H1 (cell line): Measurements from ENCODE around the gene PLEKHM3. TPM values are rescaled to one million over a fixed set of nuclear protein-coding genes. Genes with fewer than 3 reads are reported as not detected.

Source experiments
- BCL11A ChIP-seq, 2 experiments: IDR thresholded peaks; one replicate each; pipeline ENCODE4 v1.6.1; 2011; ENCODE audit warnings: low read depth in 2 of 2, low read length in 2 of 2, mild to moderate bottlenecking in 2 of 2
- CREB1 ChIP-seq: IDR thresholded peaks from 2 replicates; pipeline ENCODE4 v1.6.1; 2012; ENCODE audit warnings: inconsistent platforms
- EGR1 ChIP-seq: IDR thresholded peaks from 2 replicates; pipeline ENCODE4 v1.6.1; 2011; ENCODE audit warnings: low read depth, low read length, borderline replicate concordance
- PHF8 ChIP-seq: fragments of 200-600 bp; sonication (generic); conservative IDR thresholded peaks from 2 replicates; pipeline ENCODE4 v1.7.1; 2012; ENCODE audit warnings: low read depth, mild to moderate bottlenecking, inconsistent platforms, low read length, moderate library complexity
- SAP30 ChIP-seq: fragments of 300-600 bp; sonication (generic); IDR thresholded peaks from 2 replicates; pipeline ENCODE4 v1.7.1; 2012; ENCODE audit warnings: low read length, moderate library complexity, mild to moderate bottlenecking, inconsistent platforms; ENCODE audit not compliant: insufficient read depth, insufficient replicate concordance
- SP2 ChIP-seq: IDR thresholded peaks from 2 replicates; pipeline ENCODE4 v1.6.1; 2012; ENCODE audit warnings: mild to moderate bottlenecking, low read length, inconsistent platforms
- SP4 ChIP-seq: IDR thresholded peaks from 2 replicates; pipeline ENCODE4 v1.6.1; 2012; ENCODE audit warnings: low read length, inconsistent platforms
- TBP ChIP-seq: IDR thresholded peaks from 2 replicates; pipeline ENCODE4 v1.6.1; 2011; ENCODE audit warnings: low read depth, low read length, improper control_type of control experiment
- TCF12 ChIP-seq: IDR thresholded peaks from 2 replicates; pipeline ENCODE4 v1.6.1; 2011; ENCODE audit warnings: low read depth, mild to moderate bottlenecking, low read length
- polyA plus RNA-seq, 7 experiments: library from polyadenylated mRNA; depleted of rRNA in 3 of 7; stranded (reverse) in 5 of 7; unstranded in 2 of 7; fragments of >200 nt in 5 of 7; fragments of 200-250 nt in 2 of 7; gene quantifications; 1 replicate in 5 of 7; 2 replicates in 1 of 7; 4 replicates in 1 of 7; pipeline versions ENCODE4 v1.2.1 to v1.2.3, GENCODE V29; 2011 to 2013; ENCODE audit warnings: missing spikeins in 2 of 7, mixed read lengths in 2 of 7
- total RNA-seq: library from RNA; stranded (reverse); fragmentation: NEBNext Ultra II Directional; extraction: Animal tissue kit (Norgen Biotek cat#: 25700); gene quantifications from 2 replicates; pipeline ENCODE4 v1.2.1, GENCODE V29; 2021

Gene PLEKHM3
- total and polyA plus RNA-seq, 2 of the 8 experiments (the other 6 are each of a cell fraction or from before 2014, with no cell fraction given): 2.3 to 5.8 TPM

DNA sequence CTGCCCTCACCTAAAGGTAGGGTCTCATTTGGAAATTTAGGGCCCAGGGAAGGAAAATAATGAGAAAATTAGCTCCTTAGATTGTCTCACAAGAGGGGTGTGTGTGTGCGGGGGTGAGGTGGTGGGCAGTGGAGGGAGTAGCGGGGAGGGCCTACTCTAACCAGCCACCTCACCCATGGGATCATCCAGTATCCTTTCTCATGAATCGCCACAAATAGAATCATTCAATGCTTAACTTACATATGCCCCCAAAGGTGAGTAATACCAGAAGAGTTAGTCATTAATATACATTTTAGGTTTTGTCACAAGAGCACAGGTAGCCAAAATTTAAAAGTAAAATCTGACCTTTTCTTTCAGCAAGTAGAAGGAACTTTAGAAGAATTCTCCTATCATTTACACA lies 122.1 kb downstream of the PLEKHM3 start (continued):
- no peak for TF ChIP-seq EGR1
- no peak for TF ChIP-seq SAP30
- TF ChIP-seq TCF12: no peak
- no peak for TF ChIP-seq CREB1
- TF ChIP-seq TBP: no peak
- no peak for TF ChIP-seq PHF8
- TF ChIP-seq SP4: no peak
- TF ChIP-seq SP2: no peak
- no peak for TF ChIP-seq BCL11A (IDR thresholded peaks at IDR 0.05; ENCODE audit: low read depth in 2 of 2, low read length in 2 of 2)
